AG08395 (cell line): Measurements from ENCODE around the gene ACP4.
"Not testable (repeated sequence)": the region's sequence is repeated elsewhere in the genome, so short reads cannot be mapped to it uniquely, and the experiment has no call there.

Experiments used
- DNase-seq: peaks from one replicate; pipeline ENCODE4 v3.0.0; 2012; ENCODE audit warnings: mixed read lengths, low spot score

The ACP4 gene

GRCh38 chr19:50790396-50790795, at the start of gene ACP4:
Gene ACP4 (plus strand): TSS chr19:50790415. CDS start chr19:50790415, 0 bp downstream.
- no peak for DNase-seq

GRCh38 chr19:50741179-50741933, 48.9 kb upstream of the ACP4 start:
- no peak for DNase-seq

GRCh38 chr19:50743537-50743936, 46.7 kb upstream of the ACP4 start:
- no peak for DNase-seq

- no peak for DNase-seq
Observed at GRCh38 chr19:50745221-50745620, 45.0 kb upstream of the ACP4 start.

GRCh38 chr19:50747141-50747540, 43.1 kb upstream of the ACP4 start:
- not testable (repeated sequence) for DNase-seq

- DNase-seq = no peak
Observed at GRCh38 chr19:50749490-50749889, 40.7 kb upstream of the ACP4 start.

- no peak for DNase-seq
Observed at GRCh38 chr19:50750010-50750409, 40.2 kb upstream of the ACP4 start.

- DNase-seq = no peak
Observed at GRCh38 chr19:50753879-50754278, 36.3 kb upstream of the ACP4 start.

- not testable (repeated sequence) for DNase-seq
Observed at GRCh38 chr19:50756244-50756643, 34.0 kb upstream of the ACP4 start.

GRCh38 chr19:50757624-50758023, 32.6 kb upstream of the ACP4 start:
- not testable (repeated sequence) for DNase-seq

- DNase-seq = not testable (repeated sequence)
Observed at GRCh38 chr19:50759076-50759475, 31.1 kb upstream of the ACP4 start.

- DNase-seq = peak; percentile 12
Observed at GRCh38 chr19:50759886-50760285, 30.3 kb upstream of the ACP4 start.

GRCh38 chr19:50761501-50761900, 28.7 kb upstream of the ACP4 start:
- not testable (repeated sequence) for DNase-seq

GRCh38 chr19:50763521-50763920, 26.7 kb upstream of the ACP4 start:
- not testable (repeated sequence) for DNase-seq

- DNase-seq = no peak
Observed at GRCh38 chr19:50764409-50764808, 25.8 kb upstream of the ACP4 start.

- DNase-seq = not testable (repeated sequence)
Observed at GRCh38 chr19:50766746-50767145, 23.5 kb upstream of the ACP4 start.

- not testable (repeated sequence) for DNase-seq
Observed at GRCh38 chr19:50767263-50767662, 23.0 kb upstream of the ACP4 start.

- no peak for DNase-seq
Observed at GRCh38 chr19:50768277-50768676, 21.9 kb upstream of the ACP4 start.

- not testable (repeated sequence) for DNase-seq
Observed at GRCh38 chr19:50770164-50770563, 20.1 kb upstream of the ACP4 start, which contains the start of gene GPR32. Gene GPR32 (plus strand): TSS chr19:50770464. CDS start chr19:50770601, 137 bp downstream.

GRCh38 chr19:50770888-50771287, 19.3 kb upstream of the ACP4 start:
- no peak for DNase-seq

- no peak for DNase-seq
Observed at GRCh38 chr19:50772476-50772875, 17.7 kb upstream of the ACP4 start.

GRCh38 chr19:50772912-50773311, 17.3 kb upstream of the ACP4 start:
- not testable (repeated sequence) for DNase-seq

GRCh38 chr19:50773454-50773853, 16.8 kb upstream of the ACP4 start:
- not testable (repeated sequence) for DNase-seq

- DNase-seq = no peak
Observed at GRCh38 chr19:50776131-50776530, 14.1 kb upstream of the ACP4 start.
